K562 (cell line): ENCODE data around the gene RIMBP3C. TPM values are rescaled to one million over a fixed set of nuclear protein-coding genes. Genes with fewer than 3 reads are reported as not detected.
A peak's percentile ranks its signal among the peaks of the same experiment; 100 is the strongest.

Source experiments
- ATAC-seq: fragments of 200-7000 bp; cut with Tn5 transposase; 3 replicates; pipeline ENCODE4 v1.9.1; 2020; ENCODE audit warnings: moderate library complexity
- BruUV-seq: library from RNA; stranded (reverse); fragments of 400-500 nt; replicated peaks from 2 replicates; lab custom pipeline; 2021; lab: Mats Ljungman, UMichigan
- CTCF ChIA-PET: fragments of 300-600 bp; formaldehyde crosslinking; extraction: SDS; loops from one replicate; lab custom pipeline; 2021; ENCODE audit warnings: low intra/inter-chr PET ratio; lab: Yijun Ruan, JAX
- POLR2A ChIA-PET: fragments of 300-600, 350-650 bp; sonication (Branson Sonifier 250); formaldehyde crosslinking; extraction: SDS; loops from one replicate; lab custom pipeline; 2021; ENCODE audit warnings: antibody characterized with exemption, inconsistent platforms; lab: Yijun Ruan, JAX
- DNase-seq, 4 experiments: peaks; one replicate each; pipeline versions ENCODE4 v3.0.0 to v3.0.0-alpha.2; 2011 to 2018; ENCODE audit warnings: low spot score in 3 of 4, mixed read lengths in 3 of 4; ENCODE audit errors: extremely low read depth in 1 of 4
- FAIRE-seq: peaks from 2 replicates; lab custom pipeline; 2011; peaks lifted over from hg19 to GRCh38; lab: Jason Lieb, UNC
- H2AFZ ChIP-seq: 2 replicates; pipeline ENCODE4 v1.6.0; 2011; ENCODE audit warnings: low read depth, low read length, control low read depth, inconsistent platforms
- H3K27ac ChIP-seq: fragments of 200-600 bp; 3 replicates; pipeline ENCODE4 v1.8.0; 2011; ENCODE audit warnings: low read depth, mild to moderate bottlenecking, control low read depth, inconsistent platforms, low read length, moderate library complexity, mixed read lengths; ENCODE audit errors: extremely low read depth
- H3K27me3 ChIP-seq, 2 experiments: fragments of 300-600 bp in 1 of 2; 2 replicates in 1 of 2; 3 replicates in 1 of 2; pipeline versions ENCODE4 v1.6.0 to v1.8.0; 2011; ENCODE audit warnings: inconsistent platforms in 2 of 2, low read length in 2 of 2, mild to moderate bottlenecking in 1 of 2, mixed read lengths in 1 of 2, moderate library complexity in 1 of 2; ENCODE audit not compliant: control insufficient read depth in 2 of 2, insufficient read depth in 2 of 2
- H3K36me3 ChIP-seq: fragments of 300-600 bp; 3 replicates; pipeline ENCODE4 v1.8.0; 2011; ENCODE audit warnings: mild to moderate bottlenecking, low read length, inconsistent platforms; ENCODE audit not compliant: control insufficient read depth, insufficient read depth
- H3K4me1 ChIP-seq, 2 experiments: fragments of 200-600 bp in 1 of 2; replicated peaks in 1 of 2; 2 replicates in 1 of 2; 3 replicates in 1 of 2; pipeline versions ENCODE4 v1.5.1 to v1.8.0; 2011; ENCODE audit warnings: inconsistent platforms in 2 of 2, low read length in 2 of 2, mild to moderate bottlenecking in 1 of 2, mixed read lengths in 1 of 2, moderate library complexity in 1 of 2; ENCODE audit not compliant: control insufficient read depth in 2 of 2, insufficient read depth in 2 of 2
- H3K4me2 ChIP-seq: 2 replicates; pipeline ENCODE4 v1.6.1; 2011; ENCODE audit warnings: low read length, control low read depth, inconsistent platforms, mixed read lengths; ENCODE audit not compliant: insufficient read depth
- H3K4me3 ChIP-seq: fragments of 200-600 bp; sonication (generic), shearing (Covaris generic); 2 replicates; pipeline ENCODE4 v1.5.1; 2016; ENCODE audit warnings: control low read depth, inconsistent platforms
- H3K79me2 ChIP-seq: fragments of 200-600 bp; 3 replicates; pipeline ENCODE4 v1.8.0; 2011; ENCODE audit warnings: low read length, inconsistent platforms; ENCODE audit not compliant: control insufficient read depth, insufficient read depth
- H3K9ac ChIP-seq, 2 experiments: 2 replicates each; pipeline versions ENCODE4 v1.6.0 to v1.6.1; 2011; ENCODE audit warnings: low read depth in 2 of 2, low read length in 2 of 2, control low read depth in 1 of 2, inconsistent platforms in 1 of 2, mild to moderate bottlenecking in 1 of 2, mixed read lengths in 1 of 2; ENCODE audit not compliant: insufficient read depth in 1 of 2
- H3K9me1 ChIP-seq: one replicate; pipeline ENCODE4 v1.6.0; 2011; ENCODE audit warnings: inconsistent platforms, mild to moderate bottlenecking, low read length, moderate library complexity; ENCODE audit not compliant: control insufficient read depth, insufficient read depth
- H3K9me3 ChIP-seq: replicated peaks from 2 replicates; pipeline ENCODE4 v1.5.1; 2011; ENCODE audit warnings: low read depth, low read length, inconsistent platforms; ENCODE audit not compliant: control insufficient read depth, insufficient read depth
- H4K20me1 ChIP-seq: replicated peaks from 2 replicates; pipeline ENCODE4 v1.6.1; 2011; ENCODE audit warnings: low read length, inconsistent platforms, mixed read lengths; ENCODE audit not compliant: control insufficient read depth, insufficient read depth
- ATF1 ChIP-seq, 2 experiments: fragments of 450-650 bp in 1 of 2; IDR thresholded peaks; 2 replicates each; pipeline ENCODE4 v1.6.1; 2016; ENCODE audit warnings: missing compliant biosample characterization in 1 of 2, missing genetic modification characterization in 1 of 2
- SRF ChIP-seq, 2 experiments: fragments of 250-450, 450-650 bp in 1 of 2; sonication (Bioruptor Pico) in 1 of 2; sonication (generic) in 1 of 2; formaldehyde crosslinking; IDR thresholded peaks; 2 replicates each; pipeline versions ENCODE4 v1.5.0 to v1.5.1; 2020 to 2022; ENCODE audit warnings: mild to moderate bottlenecking in 1 of 2, missing genetic modification reagents in 1 of 2
- WGBS: fragments of 100-300 bp; shearing (Covaris generic); methylation state at CpG from one replicate; pipeline ENCODE4 v1.1.6; 2016; ENCODE audit warnings: low coverage, mixed read lengths; ENCODE audit not compliant: insufficient coverage; ENCODE audit errors: missing lambda C conversion rate; 5-methylcytosine and 5-hydroxymethylcytosine counted together
- in situ Hi-C: fragments of 300-500 bp; cut with MboI; formaldehyde crosslinking; loops from 4 replicates; pipeline ENCODE4 v1.15.0; 2018; ENCODE audit warnings: inconsistent platforms, mixed read lengths
- intact Hi-C: fragments of 100-400 bp; cut with micrococcal nuclease; formaldehyde crosslinking; loops from 2 replicates; pipeline ENCODE4 v1.14.2; 2022
- polyA plus RNA-seq, 8 experiments: library from polyadenylated mRNA; depleted of rRNA in 4 of 8; stranded (reverse) in 5 of 8; unstranded in 3 of 8; fragments of >200 nt; fragmentation: Nextera tagmentation in 2 of 8; fragmentation: Illumina TruSeq in 1 of 8; extraction: Ambion mirVana in 2 of 8; extraction: Trizol in 1 of 8; gene quantifications; 2 replicates each; pipeline versions ENCODE4 v1.2.1 to v1.2.3, GENCODE V29; 2011 to 2014; ENCODE audit warnings: inconsistent platforms in 1 of 8, missing spikeins in 1 of 8
- total RNA-seq, 7 experiments: library from RNA; depleted of rRNA in 6 of 7; stranded (reverse); fragments of >200 nt in 6 of 7; fragmentation: Illumina TruSeq in 2 of 7; extraction: Trizol in 2 of 7; gene quantifications; 2 replicates each; pipeline versions ENCODE4 v1.2.1 to v1.2.3, GENCODE V29; 2011 to 2021; ENCODE audit warnings: low replicate concordance in 1 of 7
- TF ChIP-seq, protein P1 (sequence below): fragments of 250-450 bp; sonication (Bioruptor Pico); IDR thresholded peaks from 2 replicates; pipeline ENCODE4 v1.4.0; 2020; ENCODE audit warnings: mild to moderate bottlenecking
- TF ChIP-seq, protein P2 (sequence below): sonication (generic); formaldehyde crosslinking; IDR thresholded peaks from 2 replicates; pipeline ENCODE4 v1.5.0; 2020; ENCODE audit warnings: missing genetic modification reagents
- TF ChIP-seq, protein P3 (sequence below), 2 experiments: fragments of 450-650 bp in 1 of 2; sonication (generic) in 1 of 2; formaldehyde crosslinking in 1 of 2; IDR thresholded peaks; 2 replicates each; pipeline versions ENCODE4 v1.7.1 to v1.9.0; 2016 to 2022; ENCODE audit warnings: inconsistent platforms in 1 of 2, mild to moderate bottlenecking in 1 of 2, missing genetic modification reagents in 1 of 2
- TF ChIP-seq, protein P4 (sequence below): fragments of 450-650 bp; formaldehyde crosslinking; IDR thresholded peaks from 2 replicates; pipeline ENCODE4 v1.4.0; 2020; ENCODE audit warnings: mild to moderate bottlenecking, mixed read lengths

Gene RIMBP3C
- total and polyA plus RNA-seq, 9 of the 15 experiments (the other 6 are each of a cell fraction or from before 2014, with no cell fraction given), result 0.09 to 0.98 (median 0.17) TPM; not detected in 2

DNA sequence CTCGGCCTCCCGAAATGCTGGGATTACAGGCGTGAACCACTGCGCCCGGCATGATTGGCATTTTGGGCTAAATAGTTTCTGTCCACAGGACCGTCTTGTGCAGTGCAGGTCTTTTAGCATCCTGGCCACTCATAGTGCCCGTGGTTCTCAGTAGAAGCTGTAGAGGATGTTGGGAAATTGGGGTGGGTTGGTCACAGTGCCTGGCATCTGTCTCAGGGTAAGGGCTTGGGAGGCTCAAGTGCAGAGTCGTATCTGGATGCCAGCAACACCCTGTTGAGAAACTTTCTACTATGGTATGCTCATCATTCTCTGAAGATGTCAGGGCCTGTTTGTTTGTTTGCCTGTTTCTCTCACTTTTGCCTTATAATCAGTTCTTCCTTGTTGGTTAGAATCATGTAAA, 38.1 kb upstream of the RIMBP3C start:
- peaks cover 82% of the 10 kb centered on the region for H3K36me3 ChIP-seq
- H3K9ac ChIP-seq, result no peak overlapping the region
- CTCF ChIA-PET, result no interaction called here
- peaks cover 79% of the 10 kb centered on the region for H4K20me1 ChIP-seq
- intact Hi-C loops, result loop anchor here (2.0 kb wide), 4 partner anchors 15 to 53 kb away; partner anchors contain the start of gene SDF2L1
- ATAC-seq (no peak), DNase-seq (no peak), FAIRE-seq (no peak)
- H3K27ac ChIP-seq, result no peak overlapping the region
- in situ Hi-C loops, result no loop called here
- no peak overlapping the region for H3K4me2 ChIP-seq
- no peak overlapping the region for H2AFZ ChIP-seq
- H3K9me3 ChIP-seq, result no peaks in the 10 kb centered on the region
- H3K4me1 ChIP-seq, result peaks cover 31 to 38% of the 10 kb centered on the region in 2 experiments
- no peak overlapping the region for H3K4me3 ChIP-seq
- no peaks in the 10 kb centered on the region; a peak in 1 of 5 replicates for H3K27me3 ChIP-seq
- peaks cover 25% of the 10 kb centered on the region for H3K9me1 ChIP-seq
- TF ChIP-seq, protein P1, sequence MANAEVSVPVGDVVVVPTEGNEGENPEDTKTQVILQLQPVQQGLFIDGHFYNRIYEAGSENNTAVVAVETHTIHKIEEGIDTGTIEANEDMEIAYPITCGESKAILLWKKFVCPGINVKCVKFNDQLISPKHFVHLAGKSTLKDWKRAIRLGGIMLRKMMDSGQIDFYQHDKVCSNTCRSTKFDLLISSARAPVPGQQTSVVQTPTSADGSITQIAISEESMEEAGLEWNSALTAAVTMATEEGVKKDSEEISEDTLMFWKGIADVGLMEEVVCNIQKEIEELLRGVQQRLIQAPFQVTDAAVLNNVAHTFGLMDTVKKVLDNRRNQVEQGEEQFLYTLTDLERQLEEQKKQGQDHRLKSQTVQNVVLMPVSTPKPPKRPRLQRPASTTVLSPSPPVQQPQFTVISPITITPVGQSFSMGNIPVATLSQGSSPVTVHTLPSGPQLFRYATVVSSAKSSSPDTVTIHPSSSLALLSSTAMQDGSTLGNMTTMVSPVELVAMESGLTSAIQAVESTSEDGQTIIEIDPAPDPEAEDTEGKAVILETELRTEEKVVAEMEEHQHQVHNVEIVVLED (CRISPR knock-in tag), result 0 out of 2 replicates have a peak, but pooled peaks have one; percentile 6
- TF ChIP-seq, protein P2, sequence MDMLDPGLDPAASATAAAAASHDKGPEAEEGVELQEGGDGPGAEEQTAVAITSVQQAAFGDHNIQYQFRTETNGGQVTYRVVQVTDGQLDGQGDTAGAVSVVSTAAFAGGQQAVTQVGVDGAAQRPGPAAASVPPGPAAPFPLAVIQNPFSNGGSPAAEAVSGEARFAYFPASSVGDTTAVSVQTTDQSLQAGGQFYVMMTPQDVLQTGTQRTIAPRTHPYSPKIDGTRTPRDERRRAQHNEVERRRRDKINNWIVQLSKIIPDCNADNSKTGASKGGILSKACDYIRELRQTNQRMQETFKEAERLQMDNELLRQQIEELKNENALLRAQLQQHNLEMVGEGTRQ (CRISPR knock-in tag), result 0 out of 2 replicates have a peak, but pooled peaks have one; percentile 15
- TF ChIP-seq, protein P3, sequence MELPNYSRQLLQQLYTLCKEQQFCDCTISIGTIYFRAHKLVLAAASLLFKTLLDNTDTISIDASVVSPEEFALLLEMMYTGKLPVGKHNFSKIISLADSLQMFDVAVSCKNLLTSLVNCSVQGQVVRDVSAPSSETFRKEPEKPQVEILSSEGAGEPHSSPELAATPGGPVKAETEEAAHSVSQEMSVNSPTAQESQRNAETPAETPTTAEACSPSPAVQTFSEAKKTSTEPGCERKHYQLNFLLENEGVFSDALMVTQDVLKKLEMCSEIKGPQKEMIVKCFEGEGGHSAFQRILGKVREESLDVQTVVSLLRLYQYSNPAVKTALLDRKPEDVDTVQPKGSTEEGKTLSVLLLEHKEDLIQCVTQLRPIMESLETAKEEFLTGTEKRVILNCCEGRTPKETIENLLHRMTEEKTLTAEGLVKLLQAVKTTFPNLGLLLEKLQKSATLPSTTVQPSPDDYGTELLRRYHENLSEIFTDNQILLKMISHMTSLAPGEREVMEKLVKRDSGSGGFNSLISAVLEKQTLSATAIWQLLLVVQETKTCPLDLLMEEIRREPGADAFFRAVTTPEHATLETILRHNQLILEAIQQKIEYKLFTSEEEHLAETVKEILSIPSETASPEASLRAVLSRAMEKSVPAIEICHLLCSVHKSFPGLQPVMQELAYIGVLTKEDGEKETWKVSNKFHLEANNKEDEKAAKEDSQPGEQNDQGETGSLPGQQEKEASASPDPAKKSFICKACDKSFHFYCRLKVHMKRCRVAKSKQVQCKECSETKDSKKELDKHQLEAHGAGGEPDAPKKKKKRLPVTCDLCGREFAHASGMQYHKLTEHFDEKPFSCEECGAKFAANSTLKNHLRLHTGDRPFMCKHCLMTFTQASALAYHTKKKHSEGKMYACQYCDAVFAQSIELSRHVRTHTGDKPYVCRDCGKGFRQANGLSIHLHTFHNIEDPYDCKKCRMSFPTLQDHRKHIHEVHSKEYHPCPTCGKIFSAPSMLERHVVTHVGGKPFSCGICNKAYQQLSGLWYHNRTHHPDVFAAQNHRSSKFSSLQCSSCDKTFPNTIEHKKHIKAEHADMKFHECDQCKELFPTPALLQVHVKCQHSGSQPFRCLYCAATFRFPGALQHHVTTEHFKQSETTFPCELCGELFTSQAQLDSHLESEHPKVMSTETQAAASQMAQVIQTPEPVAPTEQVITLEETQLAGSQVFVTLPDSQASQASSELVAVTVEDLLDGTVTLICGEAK (IDR thresholded peaks at IDR 0.05), result no peak
- TF ChIP-seq, protein P3 (CRISPR knock-in tag; IDR thresholded peaks at IDR 0.05), result 0 out of 2 replicates have a peak, but pooled peaks have one; percentile 43
- TF ChIP-seq, protein P4, sequence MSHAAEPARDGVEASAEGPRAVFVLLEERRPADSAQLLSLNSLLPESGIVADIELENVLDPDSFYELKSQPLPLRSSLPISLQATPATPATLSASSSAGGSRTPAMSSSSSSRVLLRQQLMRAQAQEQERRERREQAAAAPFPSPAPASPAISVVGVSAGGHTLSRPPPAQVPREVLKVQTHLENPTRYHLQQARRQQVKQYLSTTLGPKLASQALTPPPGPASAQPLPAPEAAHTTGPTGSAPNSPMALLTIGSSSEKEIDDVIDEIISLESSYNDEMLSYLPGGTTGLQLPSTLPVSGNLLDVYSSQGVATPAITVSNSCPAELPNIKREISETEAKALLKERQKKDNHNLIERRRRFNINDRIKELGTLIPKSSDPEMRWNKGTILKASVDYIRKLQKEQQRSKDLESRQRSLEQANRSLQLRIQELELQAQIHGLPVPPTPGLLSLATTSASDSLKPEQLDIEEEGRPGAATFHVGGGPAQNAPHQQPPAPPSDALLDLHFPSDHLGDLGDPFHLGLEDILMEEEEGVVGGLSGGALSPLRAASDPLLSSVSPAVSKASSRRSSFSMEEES (CRISPR knock-in tag), result peak; percentile 40
- TF ChIP-seq SRF (CRISPR knock-in tag; IDR thresholded peaks at IDR 0.05) (0 out of 4 replicates have a peak, but pooled peaks of 1 of the 2 experiments have one; percentile 25), ATF1 (CRISPR knock-in tag; IDR thresholded peaks at IDR 0.05) (no peak), ATF1 (tag; IDR thresholded peaks at IDR 0.05) (no peak)
- H3K79me2 ChIP-seq, result peaks cover 98% of the 10 kb centered on the region
- WGBS, result 77% methylated on average over 8 of the region's 8 CpGs
- BruUV-seq, result no TSS peak
- POLR2A ChIA-PET, result interaction anchor here (0.7 to 76.8 kb wide), 3 partner anchors 19 to 30 kb away, joined by 3 to 4622 read pairs (median 4622); partner anchors contain the start of genes CCDC116, SDF2L1 and YDJC
